GM12874 (cell line): ENCODE measurements around the gene PAEP.

Experiments used
- CTCF ChIP-seq: IDR thresholded peaks from 2 replicates; pipeline ENCODE4 v1.5.1; 2011; ENCODE audit warnings: low read depth, mild to moderate bottlenecking, control low read depth, low read length, moderate library complexity; ENCODE audit not compliant: insufficient read depth

The PAEP gene

GRCh38 chr9:135575995-135576631 lies 14.6 kb downstream of the PAEP start:
- no peak for TF ChIP-seq CTCF

DNA sequence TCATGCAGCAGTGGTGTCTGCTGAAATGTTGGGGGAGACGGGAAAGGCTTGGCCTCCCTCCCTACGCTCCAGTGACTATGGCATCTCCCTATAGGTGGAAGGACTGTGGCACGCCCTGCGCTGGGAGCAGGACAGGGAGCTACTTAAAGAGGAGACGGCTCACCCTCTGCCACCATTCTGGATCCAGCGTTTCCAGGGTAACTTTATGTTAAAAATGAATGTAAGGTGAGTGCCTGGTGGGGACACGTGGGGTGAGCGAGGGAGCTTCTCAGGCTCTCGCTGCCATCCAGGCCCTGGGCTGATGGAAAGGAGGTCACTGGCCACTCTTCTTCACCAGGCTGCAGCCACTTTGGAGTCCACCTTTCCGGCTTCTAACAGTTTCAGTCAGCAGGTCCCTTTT lies 15.7 kb downstream of the PAEP start:
- TF ChIP-seq CTCF: no peak

GRCh38 chr9:135579356-135579755 lies 17.8 kb downstream of the PAEP start:
- TF ChIP-seq CTCF: no peak

DNA sequence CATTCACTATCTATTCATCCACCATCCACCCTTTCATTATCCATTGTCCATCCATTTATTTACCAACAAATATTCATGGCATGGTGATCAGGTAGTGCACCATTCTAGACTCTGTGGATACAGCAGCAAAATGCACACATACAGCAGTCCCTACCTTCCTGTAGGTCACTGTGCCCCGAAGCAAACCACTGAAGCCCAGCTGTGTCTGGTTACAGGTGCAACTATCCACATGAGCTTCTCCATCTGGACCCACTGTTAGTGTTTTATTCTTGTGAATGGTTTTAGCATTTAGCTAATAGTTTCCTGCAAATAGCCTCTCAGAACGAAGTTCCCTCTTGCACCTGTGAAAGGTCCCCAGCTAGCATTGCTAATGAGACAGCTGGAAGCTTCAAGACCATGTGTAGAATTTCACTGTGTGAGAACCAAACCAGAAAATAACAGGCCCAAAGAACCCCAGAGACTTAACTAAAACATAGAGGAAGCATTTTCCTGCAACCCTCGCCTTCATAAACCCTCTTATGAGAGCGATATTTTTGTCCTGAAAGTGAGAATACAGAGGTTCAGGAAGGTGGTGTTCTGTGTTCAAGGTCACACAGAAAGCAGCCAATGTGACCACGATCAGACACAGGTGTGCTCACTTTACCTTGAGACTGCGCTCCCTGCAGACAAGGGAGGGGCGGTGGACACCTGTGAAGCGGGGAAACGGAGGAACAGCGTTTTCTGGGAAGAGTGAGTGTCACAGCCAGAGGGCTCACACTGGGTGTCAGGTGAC lies 18.5 kb downstream of the PAEP start:
- no peak for TF ChIP-seq CTCF

DNA sequence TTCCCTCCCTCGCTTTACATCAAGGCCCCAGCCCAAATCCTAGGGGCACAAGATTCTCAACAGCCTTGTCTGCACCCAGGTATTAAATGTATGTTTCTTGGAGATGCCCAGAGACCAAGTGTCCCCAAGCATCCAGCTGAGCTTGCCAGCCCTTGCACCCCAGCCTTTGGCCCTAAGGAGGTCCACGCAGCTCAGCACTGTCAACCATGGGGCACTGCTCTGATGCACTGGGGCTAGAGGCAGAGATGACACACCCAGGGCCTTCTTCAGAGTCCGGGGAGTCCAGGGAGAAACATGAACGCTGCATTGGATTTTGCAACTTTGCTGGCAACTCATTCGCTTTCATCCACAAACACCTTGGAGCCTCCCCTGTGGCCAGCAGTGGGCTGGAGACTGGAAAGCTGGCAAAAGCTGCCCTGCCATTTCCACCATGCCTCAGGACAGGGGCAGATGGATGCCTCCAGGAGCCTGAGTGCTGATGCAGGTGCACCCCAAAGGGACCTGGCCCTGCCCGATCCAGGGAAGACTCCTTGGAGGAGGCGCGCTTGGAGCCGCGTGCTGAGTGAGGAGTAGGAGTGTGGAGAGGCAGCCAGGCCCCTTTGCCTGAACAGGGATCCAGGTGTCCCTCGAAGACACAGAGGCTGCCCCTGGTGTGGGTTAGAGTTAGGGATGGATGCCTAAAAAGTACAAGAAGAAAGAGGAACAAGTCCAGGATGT lies 19.3 kb downstream of the PAEP start:
- no peak for TF ChIP-seq CTCF

GRCh38 chr9:135581636-135582426 lies 20.3 kb downstream of the PAEP start:
- TF ChIP-seq CTCF: no peak

- no peak for TF ChIP-seq CTCF
Observed at GRCh38 chr9:135582541-135582940, 21.0 kb downstream of the PAEP start.
